Stimulated activated CD4-positive, alpha-beta T cell treated with anti-CD3 and anti-CD28 coated beads, Interleukin-4, amount 100 ng/mL, for 24 hours (primary cell): Measurements from ENCODE around the gene FRMD7.

Experiments used
- DNase-seq: peaks from one replicate; pipeline ENCODE4 v3.0.0-alpha.2; 2020

FRMD7 gene

DNA sequence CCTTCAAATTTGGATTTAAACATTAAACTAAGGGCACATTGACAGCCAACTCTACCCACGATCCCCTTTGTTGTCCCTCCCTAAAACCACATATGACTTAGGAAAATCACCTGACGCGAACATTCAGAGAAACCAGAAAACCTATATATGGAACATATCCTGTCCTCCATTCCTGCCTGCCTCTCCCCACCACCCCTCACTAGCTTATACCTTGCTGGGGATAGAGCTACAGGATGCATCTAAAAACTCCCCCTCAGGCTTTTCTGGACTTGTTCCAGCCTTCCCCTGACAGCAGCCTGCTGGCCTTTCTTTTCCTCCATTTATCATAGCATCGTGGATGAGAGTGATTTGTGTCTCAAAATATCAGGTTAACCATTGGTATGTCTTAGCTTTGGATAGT is 96.0 kb downstream of the FRMD7 start:
- no peak for DNase-seq

DNA sequence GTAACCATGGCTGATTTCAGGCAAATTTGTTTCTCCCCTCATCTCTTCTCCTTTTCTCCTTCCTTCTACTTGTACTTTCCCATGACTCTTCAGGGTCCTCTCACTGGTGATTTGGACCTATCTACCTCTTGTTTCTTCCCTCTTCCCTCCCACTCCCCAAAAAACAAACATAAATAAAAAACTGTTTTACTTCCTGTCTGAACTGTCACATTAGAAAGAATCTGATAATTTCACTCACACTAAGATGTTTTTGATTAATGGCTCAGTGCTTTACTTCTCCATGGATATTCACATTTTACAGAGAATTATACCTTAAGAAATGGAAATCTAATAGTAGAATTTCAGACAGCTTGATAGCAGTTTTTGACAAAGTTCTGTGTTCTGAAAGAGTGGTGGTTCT is 97.6 kb downstream of the FRMD7 start:
- no peak for DNase-seq
